SHP77 treated with DMSO at 0.1 percent for 48 hours (cell line): ENCODE measurements around the gene STAC2.
A peak's percentile ranks its signal among the peaks of the same experiment; 100 is the strongest.

Source experiments
- DNase-seq: peaks from one replicate; lab custom pipeline; 2025; lab: John Stamatoyannopoulos, UW

The STAC2 gene

GRCh38 chr17:39231591-39232551, 6.1 kb upstream of the STAC2 start:
- DNase-seq: no peak

- DNase-seq: no peak
These were observed 5.4 kb upstream of the STAC2 start for GRCh38 chr17:39231091-39231561.

- no peak for DNase-seq
These were observed 4.6 kb upstream of the STAC2 start for GRCh38 chr17:39230361-39230760.

GRCh38 chr17:39229274-39229913, 3.6 kb upstream of the STAC2 start:
- DNase-seq: no peak

- no peak for DNase-seq
These were observed 1.7 kb upstream of the STAC2 start for GRCh38 chr17:39227364-39227919.

GRCh38 chr17:39225959-39226683, 376 bp upstream of the STAC2 start:
- peak; percentile 36 for DNase-seq

GRCh38 chr17:39224778-39225307, 902 bp downstream of the STAC2 start:
- no peak for DNase-seq

GRCh38 chr17:39223907-39224777, 1.6 kb downstream of the STAC2 start:
- DNase-seq: no peak

- DNase-seq: no peak
These were observed 2.6 kb downstream of the STAC2 start for GRCh38 chr17:39222866-39223834.

- DNase-seq: no peak
These were observed 3.6 kb downstream of the STAC2 start for GRCh38 chr17:39222151-39222550.

- no peak for DNase-seq
These were observed 4.2 kb downstream of the STAC2 start for GRCh38 chr17:39221572-39221971.

GRCh38 chr17:39219647-39220154, 6.0 kb downstream of the STAC2 start:
- no peak for DNase-seq

- no peak for DNase-seq
These were observed 6.8 kb downstream of the STAC2 start for GRCh38 chr17:39218906-39219305.

- no peak for DNase-seq
These were observed 7.9 kb downstream of the STAC2 start for GRCh38 chr17:39217734-39218369.

GRCh38 chr17:39213852-39214251, 11.9 kb downstream of the STAC2 start:
- DNase-seq: no peak

- DNase-seq: no peak
These were observed 12.8 kb downstream of the STAC2 start for GRCh38 chr17:39212841-39213480.

GRCh38 chr17:39212195-39212810, 13.4 kb downstream of the STAC2 start:
- no peak for DNase-seq

GRCh38 chr17:39210093-39210434, 15.7 kb downstream of the STAC2 start:
- DNase-seq: no peak
